ENCODE results near the gene SHKBP1.
A peak's percentile ranks its signal among the peaks of the same experiment; 100 is the strongest.
"Not testable (repeated sequence)": the region's sequence is repeated elsewhere in the genome, so short reads cannot be mapped to it uniquely, and the experiment has no call there.

Gene SHKBP1, protein sequence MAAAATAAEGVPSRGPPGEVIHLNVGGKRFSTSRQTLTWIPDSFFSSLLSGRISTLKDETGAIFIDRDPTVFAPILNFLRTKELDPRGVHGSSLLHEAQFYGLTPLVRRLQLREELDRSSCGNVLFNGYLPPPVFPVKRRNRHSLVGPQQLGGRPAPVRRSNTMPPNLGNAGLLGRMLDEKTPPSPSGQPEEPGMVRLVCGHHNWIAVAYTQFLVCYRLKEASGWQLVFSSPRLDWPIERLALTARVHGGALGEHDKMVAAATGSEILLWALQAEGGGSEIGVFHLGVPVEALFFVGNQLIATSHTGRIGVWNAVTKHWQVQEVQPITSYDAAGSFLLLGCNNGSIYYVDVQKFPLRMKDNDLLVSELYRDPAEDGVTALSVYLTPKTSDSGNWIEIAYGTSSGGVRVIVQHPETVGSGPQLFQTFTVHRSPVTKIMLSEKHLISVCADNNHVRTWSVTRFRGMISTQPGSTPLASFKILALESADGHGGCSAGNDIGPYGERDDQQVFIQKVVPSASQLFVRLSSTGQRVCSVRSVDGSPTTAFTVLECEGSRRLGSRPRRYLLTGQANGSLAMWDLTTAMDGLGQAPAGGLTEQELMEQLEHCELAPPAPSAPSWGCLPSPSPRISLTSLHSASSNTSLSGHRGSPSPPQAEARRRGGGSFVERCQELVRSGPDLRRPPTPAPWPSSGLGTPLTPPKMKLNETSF

DNA sequence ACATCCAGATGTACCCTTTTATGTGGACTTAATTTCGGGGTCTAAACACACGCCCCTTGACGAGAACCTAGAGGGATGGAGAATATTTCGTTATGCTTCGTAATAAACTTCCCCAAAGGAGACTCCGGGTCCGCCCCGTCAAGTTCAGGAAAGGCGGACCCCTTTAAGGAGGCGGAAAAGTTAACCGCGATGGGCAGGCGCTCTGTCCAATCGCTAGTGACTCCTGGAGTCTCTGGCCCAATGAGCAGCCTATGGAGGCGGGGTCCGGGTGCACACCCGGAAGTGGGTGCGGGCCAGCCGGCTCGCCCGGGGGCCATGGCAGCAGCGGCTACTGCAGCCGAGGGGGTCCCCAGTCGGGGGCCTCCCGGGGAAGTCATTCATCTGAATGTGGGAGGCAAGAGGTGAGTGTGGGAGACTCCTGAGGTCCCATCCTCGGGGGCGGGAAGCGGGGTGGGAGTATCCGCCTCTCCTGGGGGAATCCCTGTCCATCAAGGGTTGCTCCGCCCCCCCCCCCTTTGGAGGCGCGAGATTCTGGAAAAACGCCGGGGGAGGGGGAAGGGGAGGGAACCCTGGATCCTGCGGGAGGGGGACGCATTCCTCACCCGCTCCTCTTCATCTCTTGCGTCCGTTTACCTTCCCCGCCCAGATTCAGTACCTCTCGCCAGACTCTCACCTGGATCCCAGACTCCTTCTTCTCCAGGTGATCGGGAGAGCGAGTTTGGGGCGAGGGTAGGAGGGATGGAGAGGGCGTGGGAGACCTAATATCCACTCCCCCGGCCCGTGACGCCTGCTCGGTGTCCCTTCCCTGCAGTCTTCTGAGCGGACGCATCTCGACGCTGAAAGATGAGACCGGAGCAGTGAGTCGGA lies at the start of gene SHKBP1:
Gene SHKBP1 (plus strand): TSS at position 289 of the 867 bp plus-strand sequence. CDS start 27 bp downstream, at position 316.
- DNase-seq (ENCODE audit: extremely low spot score, insufficient read length, low read depth) = peak; percentile 98
- peak; percentile 85 for FAIRE-seq

DNA sequence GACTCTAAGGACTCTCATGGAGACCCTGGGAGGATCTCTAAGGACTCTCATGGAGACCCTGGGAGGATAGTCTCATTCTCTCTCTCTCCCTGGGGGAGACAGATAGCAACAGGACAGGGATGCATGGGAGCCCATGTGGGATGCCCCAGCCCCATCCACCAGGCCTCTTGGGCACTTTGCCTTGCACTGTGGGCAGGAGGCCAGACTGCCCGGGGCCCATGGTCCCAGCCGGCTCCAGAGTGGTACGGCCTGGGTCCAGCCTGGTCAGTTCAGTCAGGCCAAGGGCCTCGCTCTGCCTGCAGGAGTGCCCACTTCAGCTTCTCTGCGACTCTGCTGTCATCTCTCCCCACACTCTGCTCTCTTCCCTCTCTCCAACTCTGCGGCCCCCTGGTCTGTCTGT lies 48.6 kb upstream of the SHKBP1 start:
- DNase-seq (ENCODE audit: extremely low spot score, insufficient read length, low read depth) (no peak), FAIRE-seq (no peak)

DNA sequence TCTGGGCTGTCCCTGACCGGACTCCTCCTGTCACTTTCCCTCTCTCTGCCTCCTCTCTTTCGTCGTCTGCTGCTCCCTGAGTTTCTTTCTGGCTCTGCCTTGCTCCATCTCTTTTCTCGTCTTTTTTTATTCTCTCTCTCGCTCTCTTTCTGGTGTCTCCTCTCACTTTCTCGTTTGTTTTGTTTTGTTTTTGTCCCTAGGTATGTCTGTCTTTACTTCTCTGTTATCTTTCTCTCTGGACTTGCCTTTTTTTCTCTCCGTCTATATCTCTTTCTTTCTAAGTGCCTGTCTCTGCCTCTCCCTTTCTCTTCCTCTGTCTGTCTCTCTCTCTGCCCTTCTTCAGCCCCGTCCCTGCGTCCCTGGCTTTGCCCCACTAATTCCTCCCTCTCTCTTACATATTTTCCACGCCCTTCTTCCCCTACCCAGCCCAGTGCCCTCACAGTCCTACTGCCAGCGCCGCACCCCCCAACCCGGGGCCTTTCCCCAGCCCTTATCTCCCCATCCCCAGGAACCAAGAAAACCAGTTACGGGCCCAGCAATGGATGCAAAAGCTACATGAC lies 48.1 kb upstream of the SHKBP1 start:
- FAIRE-seq (no peak), DNase-seq (ENCODE audit: extremely low spot score, insufficient read length, low read depth) (no peak)

DNA sequence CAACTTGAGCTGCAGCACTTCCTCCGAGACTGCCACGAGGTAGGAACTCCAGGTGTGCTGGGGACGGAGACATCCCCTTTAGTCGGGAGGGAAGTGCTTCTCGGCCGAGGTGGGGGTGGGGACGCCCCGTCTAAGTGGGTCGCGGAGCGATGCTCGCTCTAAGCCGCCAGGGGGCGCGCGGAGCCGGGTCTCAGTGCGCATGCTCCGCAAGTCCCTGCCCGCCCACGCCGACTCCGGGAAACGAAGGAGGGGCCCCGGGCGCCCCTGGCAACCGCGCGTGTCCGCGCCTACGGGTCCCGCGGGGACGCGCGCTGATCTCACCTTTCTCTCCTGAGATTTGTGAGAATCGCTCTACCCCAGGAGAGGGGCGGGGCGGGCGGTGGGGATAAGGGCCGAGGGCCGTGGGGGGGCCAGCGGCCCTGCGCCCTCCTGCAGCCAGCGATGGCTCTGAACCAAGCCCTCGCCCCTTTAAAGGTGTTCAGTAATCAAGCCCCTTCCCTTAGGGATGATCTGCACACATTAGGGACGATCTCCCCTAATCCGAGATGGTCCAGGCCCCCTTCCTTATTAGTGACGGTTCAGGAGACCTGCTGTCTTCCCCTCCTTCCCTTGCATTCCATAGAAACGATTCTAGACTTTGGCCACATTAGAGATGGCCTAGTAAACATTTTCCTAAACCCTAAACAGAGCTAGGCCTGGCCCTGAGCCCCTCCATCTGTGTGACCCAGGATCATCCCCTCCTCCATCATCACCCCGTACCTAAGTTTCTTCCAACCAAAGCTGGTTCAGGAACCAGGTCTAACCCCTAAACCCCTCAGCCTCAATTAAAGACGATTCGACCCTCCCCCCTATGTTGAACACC lies 47.3 kb upstream of the SHKBP1 start:
- FAIRE-seq (peak; percentile 88), DNase-seq (ENCODE audit: extremely low spot score, insufficient read length, low read depth) (peak; percentile 97)

DNA sequence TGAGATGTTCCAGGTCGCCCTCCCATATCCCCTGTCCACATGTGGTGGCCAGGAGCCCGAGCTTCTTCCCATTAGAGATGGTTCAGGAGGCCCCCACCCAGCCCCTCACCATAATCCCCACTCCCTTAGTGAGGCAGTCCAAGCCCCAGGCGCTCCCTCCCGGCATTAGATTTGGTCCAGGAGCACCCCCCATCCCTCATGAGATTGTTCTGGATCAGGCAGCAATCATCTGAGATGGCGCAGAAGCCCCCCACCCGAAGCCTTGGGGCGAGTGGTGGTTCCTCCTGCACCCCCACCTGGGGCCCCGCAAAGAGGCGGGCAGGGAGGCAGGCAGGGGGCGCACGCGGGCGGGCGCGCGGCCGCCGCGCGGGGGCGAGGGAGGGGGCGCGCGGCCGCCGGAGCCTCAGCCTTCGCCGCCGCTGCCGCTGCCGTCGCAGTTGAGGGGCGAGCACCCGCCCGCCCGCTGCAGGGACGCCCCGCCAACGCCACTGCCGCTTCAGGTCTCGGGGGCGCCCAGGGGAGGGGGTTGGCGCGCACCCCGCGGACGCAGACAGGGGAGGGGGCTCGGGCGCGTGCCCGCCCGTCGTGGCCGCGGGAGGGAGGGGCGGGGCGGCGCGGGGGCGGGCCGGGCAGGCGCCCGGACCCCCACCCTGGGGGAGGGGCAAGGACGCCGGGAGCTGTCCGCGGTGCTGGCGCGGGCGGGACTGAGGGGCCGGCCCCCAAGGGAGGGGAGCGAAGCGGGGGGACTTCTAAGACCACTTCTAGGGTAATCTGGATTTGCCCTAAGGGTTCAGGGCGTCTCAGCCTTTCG lies 46.4 kb upstream of the SHKBP1 start:
- no peak for FAIRE-seq
- DNase-seq (ENCODE audit: extremely low spot score, insufficient read length, low read depth) = no peak

DNA sequence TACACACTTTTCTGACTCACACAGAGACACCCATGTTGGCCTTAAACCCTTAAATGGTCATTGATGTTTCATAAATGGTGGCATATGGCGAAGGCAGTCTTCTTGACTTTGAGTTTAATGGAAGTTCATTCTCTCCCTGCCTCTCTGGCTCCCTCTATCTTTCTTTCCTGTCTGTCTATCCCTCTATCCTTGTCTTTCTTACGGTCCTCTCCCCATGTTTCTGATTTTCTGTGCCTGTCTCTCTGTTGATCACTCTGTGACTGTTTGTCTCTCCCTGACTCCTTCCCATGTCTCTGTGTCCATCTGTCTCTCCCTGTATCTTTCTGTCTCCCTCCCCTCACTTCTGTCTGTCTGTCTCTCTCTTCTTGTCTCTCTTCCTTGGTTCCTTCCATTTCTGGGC lies 43.2 kb upstream of the SHKBP1 start:
- DNase-seq (ENCODE audit: extremely low spot score, insufficient read length, low read depth) (no peak), FAIRE-seq (no peak)

DNA sequence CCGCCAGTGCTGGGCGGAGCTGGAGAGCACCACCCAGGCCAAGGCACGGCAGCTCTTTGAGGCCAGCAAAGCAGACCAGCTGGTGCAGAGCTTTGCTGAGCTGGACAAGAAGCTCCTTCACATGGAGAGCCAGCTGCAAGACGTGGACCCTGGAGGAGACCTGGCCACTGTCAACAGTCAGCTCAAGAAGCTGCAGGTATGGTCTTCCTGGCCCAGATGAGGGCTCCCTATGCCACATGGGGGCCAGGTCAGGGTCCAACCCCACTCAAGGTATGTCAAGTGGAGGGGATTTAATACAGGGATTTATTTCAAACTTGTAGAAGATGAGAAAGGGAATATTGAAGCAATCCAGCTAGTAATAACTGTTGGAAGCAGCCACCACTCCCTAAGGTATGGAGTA lies 42.5 kb upstream of the SHKBP1 start:
- FAIRE-seq (no peak), DNase-seq (ENCODE audit: extremely low spot score, insufficient read length, low read depth) (no peak)

DNA sequence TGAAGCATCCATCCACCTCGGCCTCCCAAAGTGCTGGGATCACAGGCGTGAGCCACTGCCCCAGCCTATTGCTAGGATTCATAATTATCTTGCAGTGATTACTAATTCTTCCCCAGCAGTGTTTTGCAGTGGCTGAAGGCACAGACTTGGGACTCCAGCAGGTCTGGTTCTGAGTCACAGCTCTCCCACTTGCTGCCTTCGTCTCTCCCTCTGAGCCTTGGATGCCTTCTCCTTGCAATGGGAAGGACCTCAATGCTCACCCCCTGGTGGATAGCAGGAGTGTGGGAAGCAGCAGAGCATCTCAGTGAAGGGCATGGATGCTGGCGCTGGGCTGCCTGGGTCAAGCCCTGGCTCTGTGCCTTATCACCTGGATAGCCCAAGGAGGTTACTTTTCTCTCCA lies 37.6 kb upstream of the SHKBP1 start:
- no peak for FAIRE-seq
- DNase-seq (ENCODE audit: extremely low spot score, insufficient read length, low read depth) = no peak

DNA sequence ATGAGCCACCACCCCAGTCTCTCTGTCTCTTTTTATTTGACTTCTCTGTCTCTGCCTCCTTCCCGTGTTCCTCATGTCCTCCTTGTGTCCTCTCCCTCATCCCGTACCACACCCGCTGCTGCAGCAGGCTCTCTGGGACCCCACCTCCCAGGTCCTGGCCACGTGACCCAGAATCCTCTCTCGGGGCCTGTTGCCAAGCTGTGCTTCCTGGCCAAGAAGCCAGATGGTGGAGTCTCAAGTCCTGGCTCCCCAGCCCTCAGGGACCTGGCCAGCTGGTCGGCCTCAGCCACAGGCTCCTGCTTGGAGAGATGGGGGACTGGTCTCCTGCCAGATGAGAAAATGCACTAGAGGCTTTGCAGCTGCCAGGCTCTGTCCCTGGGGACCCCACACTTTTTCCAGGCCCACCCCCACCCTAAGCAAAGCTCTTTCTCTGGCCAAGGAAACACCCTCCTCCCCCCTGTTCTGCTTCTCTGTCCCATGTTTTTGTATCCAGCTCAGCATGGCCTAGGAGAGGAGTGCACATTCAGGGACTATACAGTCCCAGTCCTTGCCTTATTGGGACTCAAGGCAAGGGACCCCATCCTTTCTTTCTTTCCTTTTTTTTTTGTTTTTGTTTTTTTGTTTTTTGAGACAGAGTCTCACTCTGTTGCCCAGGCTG lies 34.3 kb upstream of the SHKBP1 start:
- FAIRE-seq (no peak), DNase-seq (ENCODE audit: extremely low spot score, insufficient read length, low read depth) (no peak)

DNA sequence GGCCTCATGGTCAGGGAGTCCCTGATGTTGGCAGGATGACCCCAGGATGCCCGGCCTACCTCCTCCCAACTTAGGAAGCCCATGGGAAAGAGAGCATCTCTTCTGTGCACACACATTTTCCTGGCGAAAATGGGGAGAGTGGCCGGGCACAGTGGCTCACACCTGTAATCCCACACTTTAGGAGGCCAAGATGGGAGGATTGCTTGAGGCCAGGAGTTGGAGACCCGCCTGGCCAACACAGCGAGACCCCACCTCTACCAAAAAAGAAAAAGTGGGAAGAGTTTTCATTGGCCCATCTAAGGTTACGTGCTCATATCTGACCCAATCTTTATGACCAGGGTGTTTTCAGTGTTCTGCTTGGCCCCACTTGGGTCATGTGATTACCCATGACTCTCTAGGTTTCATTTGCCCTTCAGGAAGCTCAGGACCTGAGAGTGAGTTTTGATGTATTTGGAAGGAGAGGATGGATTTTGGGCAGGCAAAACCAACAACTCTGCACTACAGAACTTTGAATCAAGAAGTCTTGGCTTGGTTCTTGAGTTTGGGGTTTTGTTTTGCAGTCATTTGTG lies 33.6 kb upstream of the SHKBP1 start:
- FAIRE-seq (no peak), DNase-seq (ENCODE audit: extremely low spot score, insufficient read length, low read depth) (no peak)

DNA sequence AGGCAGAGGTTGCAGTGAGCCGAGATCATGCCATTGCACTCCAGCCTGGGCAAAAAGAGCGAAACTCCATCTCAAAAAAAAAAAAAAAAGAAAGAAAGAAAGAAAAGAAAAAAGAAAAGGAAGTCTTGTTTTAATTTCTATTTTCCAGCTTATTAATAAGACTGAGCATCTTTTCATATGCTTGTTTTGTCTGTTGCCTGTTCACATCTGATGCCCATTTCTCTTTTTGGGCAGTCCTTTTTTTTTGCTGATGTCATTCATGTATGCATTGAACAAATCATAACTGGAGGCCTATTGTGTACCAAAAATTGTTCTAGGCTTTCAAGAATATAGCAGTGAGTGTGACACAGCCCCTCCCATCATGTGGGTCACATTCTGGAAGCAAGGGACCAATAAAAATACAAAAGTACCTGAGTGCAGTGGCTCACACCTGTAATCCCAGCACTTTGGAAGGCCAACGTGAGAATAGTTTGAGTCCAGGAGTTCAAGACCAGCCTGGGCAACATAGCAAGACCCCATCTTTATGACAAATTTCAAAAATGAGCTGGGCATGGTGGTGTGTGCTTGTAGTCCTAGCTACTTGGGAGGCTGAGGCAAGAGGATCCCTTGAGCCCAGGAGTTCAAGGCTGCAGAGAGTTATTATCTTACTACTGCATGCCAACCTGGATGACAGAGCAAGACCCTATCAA lies 30.4 kb upstream of the SHKBP1 start:
- FAIRE-seq; DNase-seq (ENCODE audit: extremely low spot score, insufficient read length, low read depth): not testable (repeated sequence)

DNA sequence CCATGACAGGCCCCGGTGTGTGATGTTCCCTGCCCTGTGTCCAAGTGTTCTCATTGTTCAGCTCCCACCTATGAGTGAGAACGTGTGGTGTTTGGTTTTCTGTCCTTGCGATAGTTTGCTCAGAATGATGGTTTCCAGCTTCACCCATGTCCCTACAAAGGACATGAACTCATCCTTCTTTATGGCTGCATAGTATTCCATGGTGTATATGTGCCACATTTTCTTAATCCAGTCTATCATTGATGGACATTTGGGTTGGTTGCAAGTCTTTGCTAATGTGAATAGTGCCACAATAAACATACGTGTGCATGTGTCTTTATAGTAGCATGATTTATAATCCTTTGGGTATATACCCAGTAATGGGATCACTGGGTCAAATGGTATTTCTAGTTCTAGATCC lies 29.5 kb upstream of the SHKBP1 start:
- FAIRE-seq; DNase-seq (ENCODE audit: extremely low spot score, insufficient read length, low read depth): not testable (repeated sequence)

DNA sequence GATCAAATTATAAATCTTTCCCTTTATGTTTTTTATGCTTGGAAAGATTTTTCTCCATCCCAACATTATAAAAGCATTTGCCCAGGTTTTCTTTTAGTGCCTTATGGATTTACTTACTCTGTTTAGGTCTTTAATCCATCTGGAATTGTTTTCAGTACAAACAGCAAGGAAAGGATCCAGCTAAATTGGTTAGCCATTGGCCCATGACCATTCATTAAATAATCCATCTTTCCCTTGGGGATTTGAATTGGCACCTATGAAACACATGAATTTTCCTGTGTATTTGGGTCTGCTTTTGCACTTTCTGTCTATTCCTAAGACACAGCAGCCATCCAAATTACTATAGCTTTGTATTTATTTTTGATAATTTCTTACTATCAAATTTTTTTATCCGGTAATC lies 28.8 kb upstream of the SHKBP1 start:
- DNase-seq (ENCODE audit: extremely low spot score, insufficient read length, low read depth) (no peak), FAIRE-seq (no peak)

DNA sequence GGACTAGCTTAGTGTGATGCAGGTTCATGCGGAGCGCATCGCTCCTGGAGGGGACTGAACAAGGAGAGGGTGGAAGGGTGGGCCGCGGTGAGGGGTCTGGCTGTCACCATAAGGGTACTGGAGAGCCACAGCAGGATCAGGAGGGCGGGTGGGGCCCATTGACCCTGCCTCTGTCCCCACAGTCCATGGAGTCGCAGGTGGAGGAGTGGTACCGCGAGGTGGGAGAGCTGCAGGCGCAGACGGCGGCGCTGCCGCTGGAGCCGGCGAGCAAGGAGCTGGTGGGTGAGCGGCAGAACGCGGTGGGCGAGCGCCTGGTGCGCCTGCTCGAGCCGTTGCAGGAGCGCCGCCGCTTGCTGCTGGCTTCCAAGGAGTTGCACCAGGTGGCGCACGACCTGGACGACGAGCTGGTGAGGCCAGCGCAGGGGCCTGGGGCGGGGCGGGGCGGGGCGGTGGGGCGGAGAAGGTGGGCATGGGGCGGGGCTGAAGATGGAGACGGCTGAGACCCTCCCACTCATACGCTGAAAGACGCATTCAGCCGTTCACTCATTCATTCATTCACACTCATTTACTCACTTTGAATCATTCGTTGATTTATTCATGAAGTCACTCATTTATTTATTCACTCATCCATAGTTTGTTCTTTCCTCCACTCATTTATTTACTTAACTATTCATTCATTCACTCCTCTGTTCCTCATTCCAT lies 27.5 kb upstream of the SHKBP1 start:
- FAIRE-seq = peak; percentile 36
- DNase-seq (ENCODE audit: extremely low spot score, insufficient read length, low read depth) = peak; percentile 42

DNA sequence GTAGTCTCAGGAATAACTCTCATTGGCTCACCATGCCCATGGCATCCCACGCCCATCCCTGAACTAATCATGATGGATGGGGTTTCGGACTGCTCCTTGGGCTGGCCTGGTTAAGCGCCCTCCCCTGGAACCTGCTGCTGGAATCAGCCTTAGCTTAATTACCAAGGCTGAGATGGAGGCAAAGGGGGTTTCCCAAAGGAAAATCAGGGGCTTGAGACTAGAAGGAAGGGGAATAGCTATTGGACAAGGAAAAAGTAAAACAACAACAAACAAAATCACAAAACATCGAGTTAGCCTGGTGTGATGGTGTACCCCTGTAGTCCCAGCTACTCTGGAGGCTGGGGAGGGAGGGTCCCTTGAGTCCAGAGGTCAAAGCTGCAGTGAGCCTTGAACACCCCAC lies 25.7 kb upstream of the SHKBP1 start:
- FAIRE-seq (no peak), DNase-seq (ENCODE audit: extremely low spot score, insufficient read length, low read depth) (no peak)

DNA sequence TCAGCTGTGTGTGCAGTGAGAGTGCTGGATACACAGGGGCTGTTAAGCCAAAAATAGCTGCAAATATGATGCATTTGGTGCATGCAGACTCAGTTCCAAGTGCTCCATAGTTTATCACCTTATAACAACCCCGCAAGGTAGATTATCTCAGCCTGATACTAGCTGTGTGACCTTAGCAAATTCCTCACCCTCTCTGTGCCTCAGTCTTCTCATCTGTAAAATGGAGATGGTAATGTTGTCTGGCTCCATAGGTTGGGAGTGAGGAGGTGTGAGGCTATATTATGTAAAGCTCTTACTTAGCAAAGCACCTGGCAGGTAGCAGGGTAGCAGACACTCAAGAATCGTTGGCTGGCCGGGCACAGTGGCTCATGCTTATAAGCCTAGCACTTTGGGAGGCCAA lies 23.8 kb upstream of the SHKBP1 start:
- DNase-seq (ENCODE audit: extremely low spot score, insufficient read length, low read depth) (no peak), FAIRE-seq (no peak)

Data from GM18507 (cell line).